A549 (cell line): Measurements from ENCODE around the gene USP38.

ENCODE experiments used
- CHD4 ChIP-seq: fragments of 200-600 bp; sonication (generic); IDR thresholded peaks from 2 replicates; pipeline ENCODE4 v1.6.1; 2016; ENCODE audit warnings: antibody characterized with exemption, mild to moderate bottlenecking, borderline replicate concordance
- GATA3 ChIP-seq: IDR thresholded peaks from 2 replicates; pipeline ENCODE4 v1.6.1; 2012; ENCODE audit warnings: borderline replicate concordance
- TF ChIP-seq, protein P1 (sequence below): IDR thresholded peaks from 2 replicates; pipeline ENCODE4 v1.6.1; 2012
- TF ChIP-seq, protein P2 (sequence below): fragments of >200 bp; sonication (Bioruptor Twin); formaldehyde crosslinking; IDR thresholded peaks from 3 replicates; pipeline ENCODE4 v1.5.1; 2016
- TF ChIP-seq, protein P3 (sequence below): fragments of >200 bp; sonication (Bioruptor Twin); formaldehyde crosslinking; IDR thresholded peaks from 3 replicates; pipeline ENCODE4 v1.6.1; 2016
- TF ChIP-seq, protein P4 (sequence below): fragments of 250-450 bp; sonication (Bioruptor Pico); IDR thresholded peaks from 2 replicates; pipeline ENCODE4 v1.5.0; 2020; ENCODE audit warnings: low read depth, mild to moderate bottlenecking, moderate library complexity

DNA sequence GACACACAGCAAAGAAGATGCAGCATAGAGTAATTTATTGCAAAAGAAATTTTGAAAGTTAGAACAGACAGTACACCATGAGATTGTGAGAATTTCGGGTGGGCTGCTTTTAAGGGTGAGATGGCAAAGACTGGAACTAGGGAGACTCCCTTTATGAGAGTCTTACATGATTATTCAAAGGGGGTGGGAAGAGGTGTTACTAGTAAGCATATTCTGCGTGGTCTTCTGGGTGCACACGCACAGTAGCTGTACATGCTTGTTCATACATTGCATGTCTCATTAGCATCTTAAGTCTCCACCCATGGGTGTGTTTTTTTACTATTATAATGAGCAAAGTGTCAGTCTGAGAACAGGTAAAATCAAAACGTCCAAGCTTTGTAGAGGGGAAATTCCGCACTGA is 49.4 kb upstream of the USP38 start:
- TF ChIP-seq, protein P1, sequence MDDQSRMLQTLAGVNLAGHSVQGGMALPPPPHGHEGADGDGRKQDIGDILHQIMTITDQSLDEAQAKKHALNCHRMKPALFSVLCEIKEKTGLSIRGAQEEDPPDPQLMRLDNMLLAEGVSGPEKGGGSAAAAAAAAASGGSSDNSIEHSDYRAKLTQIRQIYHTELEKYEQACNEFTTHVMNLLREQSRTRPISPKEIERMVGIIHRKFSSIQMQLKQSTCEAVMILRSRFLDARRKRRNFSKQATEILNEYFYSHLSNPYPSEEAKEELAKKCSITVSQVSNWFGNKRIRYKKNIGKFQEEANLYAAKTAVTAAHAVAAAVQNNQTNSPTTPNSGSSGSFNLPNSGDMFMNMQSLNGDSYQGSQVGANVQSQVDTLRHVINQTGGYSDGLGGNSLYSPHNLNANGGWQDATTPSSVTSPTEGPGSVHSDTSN, result no peak
- TF ChIP-seq GATA3 (no peak), CHD4 (no peak)
- TF ChIP-seq, protein P2, sequence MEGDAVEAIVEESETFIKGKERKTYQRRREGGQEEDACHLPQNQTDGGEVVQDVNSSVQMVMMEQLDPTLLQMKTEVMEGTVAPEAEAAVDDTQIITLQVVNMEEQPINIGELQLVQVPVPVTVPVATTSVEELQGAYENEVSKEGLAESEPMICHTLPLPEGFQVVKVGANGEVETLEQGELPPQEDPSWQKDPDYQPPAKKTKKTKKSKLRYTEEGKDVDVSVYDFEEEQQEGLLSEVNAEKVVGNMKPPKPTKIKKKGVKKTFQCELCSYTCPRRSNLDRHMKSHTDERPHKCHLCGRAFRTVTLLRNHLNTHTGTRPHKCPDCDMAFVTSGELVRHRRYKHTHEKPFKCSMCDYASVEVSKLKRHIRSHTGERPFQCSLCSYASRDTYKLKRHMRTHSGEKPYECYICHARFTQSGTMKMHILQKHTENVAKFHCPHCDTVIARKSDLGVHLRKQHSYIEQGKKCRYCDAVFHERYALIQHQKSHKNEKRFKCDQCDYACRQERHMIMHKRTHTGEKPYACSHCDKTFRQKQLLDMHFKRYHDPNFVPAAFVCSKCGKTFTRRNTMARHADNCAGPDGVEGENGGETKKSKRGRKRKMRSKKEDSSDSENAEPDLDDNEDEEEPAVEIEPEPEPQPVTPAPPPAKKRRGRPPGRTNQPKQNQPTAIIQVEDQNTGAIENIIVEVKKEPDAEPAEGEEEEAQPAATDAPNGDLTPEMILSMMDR, result no peak
- TF ChIP-seq, protein P3, sequence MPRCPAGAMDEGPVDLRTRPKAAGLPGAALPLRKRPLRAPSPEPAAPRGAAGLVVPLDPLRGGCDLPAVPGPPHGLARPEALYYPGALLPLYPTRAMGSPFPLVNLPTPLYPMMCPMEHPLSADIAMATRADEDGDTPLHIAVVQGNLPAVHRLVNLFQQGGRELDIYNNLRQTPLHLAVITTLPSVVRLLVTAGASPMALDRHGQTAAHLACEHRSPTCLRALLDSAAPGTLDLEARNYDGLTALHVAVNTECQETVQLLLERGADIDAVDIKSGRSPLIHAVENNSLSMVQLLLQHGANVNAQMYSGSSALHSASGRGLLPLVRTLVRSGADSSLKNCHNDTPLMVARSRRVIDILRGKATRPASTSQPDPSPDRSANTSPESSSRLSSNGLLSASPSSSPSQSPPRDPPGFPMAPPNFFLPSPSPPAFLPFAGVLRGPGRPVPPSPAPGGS, result no peak
- TF ChIP-seq, protein P4, sequence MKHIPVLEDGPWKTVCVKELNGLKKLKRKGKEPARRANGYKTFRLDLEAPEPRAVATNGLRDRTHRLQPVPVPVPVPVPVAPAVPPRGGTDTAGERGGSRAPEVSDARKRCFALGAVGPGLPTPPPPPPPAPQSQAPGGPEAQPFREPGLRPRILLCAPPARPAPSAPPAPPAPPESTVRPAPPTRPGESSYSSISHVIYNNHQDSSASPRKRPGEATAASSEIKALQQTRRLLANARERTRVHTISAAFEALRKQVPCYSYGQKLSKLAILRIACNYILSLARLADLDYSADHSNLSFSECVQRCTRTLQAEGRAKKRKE (CRISPR knock-in tag), result no peak
